GM12872 (cell line): ENCODE results near the gene CHMP1B.

ENCODE experiments used
- CTCF ChIP-seq: IDR thresholded peaks from 3 replicates; pipeline ENCODE4 v1.5.1; 2011; ENCODE audit warnings: low read depth, mild to moderate bottlenecking, low read length, moderate library complexity; ENCODE audit not compliant: insufficient read depth

CHMP1B gene

GRCh38 chr18:11884396-11885030 lies 33.3 kb downstream of the CHMP1B start:
- TF ChIP-seq CTCF = no peak

GRCh38 chr18:11885278-11885947 lies 34.2 kb downstream of the CHMP1B start:
- no peak for TF ChIP-seq CTCF

- TF ChIP-seq CTCF = no peak
Measured at GRCh38 chr18:11886577-11887110, 35.4 kb downstream of the CHMP1B start.

GRCh38 chr18:11887328-11888128 lies 36.3 kb downstream of the CHMP1B start:
- no peak for TF ChIP-seq CTCF

- no peak for TF ChIP-seq CTCF
Measured at GRCh38 chr18:11888726-11889125, 37.5 kb downstream of the CHMP1B start.

GRCh38 chr18:11889284-11889683 lies 38.1 kb downstream of the CHMP1B start:
- TF ChIP-seq CTCF = no peak

GRCh38 chr18:11891737-11892136 lies 40.5 kb downstream of the CHMP1B start:
- no peak for TF ChIP-seq CTCF
